K562 (cell line): ENCODE results near the gene TRMT112. TPM values are rescaled to one million over a fixed set of nuclear protein-coding genes. Genes with fewer than 3 reads are reported as not detected.

Source experiments
- ATAC-seq: fragments of 200-7000 bp; cut with Tn5 transposase; 3 replicates; pipeline ENCODE4 v1.9.1; 2020; ENCODE audit warnings: moderate library complexity
- BruUV-seq: library from RNA; stranded (reverse); fragments of 400-500 nt; replicated peaks from 2 replicates; lab custom pipeline; 2021; lab: Mats Ljungman, UMichigan
- CTCF ChIA-PET: fragments of 300-600 bp; formaldehyde crosslinking; extraction: SDS; loops from one replicate; lab custom pipeline; 2021; ENCODE audit warnings: low intra/inter-chr PET ratio; lab: Yijun Ruan, JAX
- POLR2A ChIA-PET: fragments of 300-600, 350-650 bp; sonication (Branson Sonifier 250); formaldehyde crosslinking; extraction: SDS; loops from one replicate; lab custom pipeline; 2021; ENCODE audit warnings: antibody characterized with exemption, inconsistent platforms; lab: Yijun Ruan, JAX
- DNase-seq, 4 experiments: peaks; one replicate each; pipeline versions ENCODE4 v3.0.0 to v3.0.0-alpha.2; 2011 to 2018; ENCODE audit warnings: low spot score in 3 of 4, mixed read lengths in 3 of 4; ENCODE audit errors: extremely low read depth in 1 of 4
- FAIRE-seq: peaks from 2 replicates; lab custom pipeline; 2011; peaks lifted over from hg19 to GRCh38; lab: Jason Lieb, UNC
- H2AFZ ChIP-seq: 2 replicates; pipeline ENCODE4 v1.6.0; 2011; ENCODE audit warnings: low read depth, low read length, control low read depth, inconsistent platforms
- H3K27ac ChIP-seq: fragments of 200-600 bp; 3 replicates; pipeline ENCODE4 v1.8.0; 2011; ENCODE audit warnings: low read depth, mild to moderate bottlenecking, control low read depth, inconsistent platforms, low read length, moderate library complexity, mixed read lengths; ENCODE audit errors: extremely low read depth
- H3K27me3 ChIP-seq, 2 experiments: fragments of 300-600 bp in 1 of 2; 2 replicates in 1 of 2; 3 replicates in 1 of 2; pipeline versions ENCODE4 v1.6.0 to v1.8.0; 2011; ENCODE audit warnings: inconsistent platforms in 2 of 2, low read length in 2 of 2, mild to moderate bottlenecking in 1 of 2, mixed read lengths in 1 of 2, moderate library complexity in 1 of 2; ENCODE audit not compliant: control insufficient read depth in 2 of 2, insufficient read depth in 2 of 2
- H3K36me3 ChIP-seq: fragments of 300-600 bp; 3 replicates; pipeline ENCODE4 v1.8.0; 2011; ENCODE audit warnings: mild to moderate bottlenecking, low read length, inconsistent platforms; ENCODE audit not compliant: control insufficient read depth, insufficient read depth
- H3K4me1 ChIP-seq, 2 experiments: fragments of 200-600 bp in 1 of 2; replicated peaks in 1 of 2; 2 replicates in 1 of 2; 3 replicates in 1 of 2; pipeline versions ENCODE4 v1.5.1 to v1.8.0; 2011; ENCODE audit warnings: inconsistent platforms in 2 of 2, low read length in 2 of 2, mild to moderate bottlenecking in 1 of 2, mixed read lengths in 1 of 2, moderate library complexity in 1 of 2; ENCODE audit not compliant: control insufficient read depth in 2 of 2, insufficient read depth in 2 of 2
- H3K4me2 ChIP-seq: 2 replicates; pipeline ENCODE4 v1.6.1; 2011; ENCODE audit warnings: low read length, control low read depth, inconsistent platforms, mixed read lengths; ENCODE audit not compliant: insufficient read depth
- H3K4me3 ChIP-seq: fragments of 200-600 bp; sonication (generic), shearing (Covaris generic); 2 replicates; pipeline ENCODE4 v1.5.1; 2016; ENCODE audit warnings: control low read depth, inconsistent platforms
- H3K79me2 ChIP-seq: fragments of 200-600 bp; 3 replicates; pipeline ENCODE4 v1.8.0; 2011; ENCODE audit warnings: low read length, inconsistent platforms; ENCODE audit not compliant: control insufficient read depth, insufficient read depth
- H3K9ac ChIP-seq, 2 experiments: 2 replicates each; pipeline versions ENCODE4 v1.6.0 to v1.6.1; 2011; ENCODE audit warnings: low read depth in 2 of 2, low read length in 2 of 2, control low read depth in 1 of 2, inconsistent platforms in 1 of 2, mild to moderate bottlenecking in 1 of 2, mixed read lengths in 1 of 2; ENCODE audit not compliant: insufficient read depth in 1 of 2
- H3K9me1 ChIP-seq: one replicate; pipeline ENCODE4 v1.6.0; 2011; ENCODE audit warnings: inconsistent platforms, mild to moderate bottlenecking, low read length, moderate library complexity; ENCODE audit not compliant: control insufficient read depth, insufficient read depth
- H3K9me3 ChIP-seq: replicated peaks from 2 replicates; pipeline ENCODE4 v1.5.1; 2011; ENCODE audit warnings: low read depth, low read length, inconsistent platforms; ENCODE audit not compliant: control insufficient read depth, insufficient read depth
- H4K20me1 ChIP-seq: replicated peaks from 2 replicates; pipeline ENCODE4 v1.6.1; 2011; ENCODE audit warnings: low read length, inconsistent platforms, mixed read lengths; ENCODE audit not compliant: control insufficient read depth, insufficient read depth
- CBFA2T3 ChIP-seq: fragments of 450-650 bp; IDR thresholded peaks from 2 replicates; pipeline ENCODE4 v1.6.1; 2017
- CHCHD3 ChIP-seq: fragments of 250-450 bp; sonication (Bioruptor Pico); IDR thresholded peaks from 2 replicates; pipeline ENCODE4 v2.1.2; 2022; ENCODE audit warnings: mild to moderate bottlenecking
- CHD4 ChIP-seq: fragments of 200-600 bp; sonication (generic); IDR thresholded peaks from 3 replicates; pipeline ENCODE4 v1.6.1; 2012; ENCODE audit warnings: low read depth, mild to moderate bottlenecking, mixed read lengths, low read length, inconsistent platforms; ENCODE audit not compliant: insufficient read depth, insufficient replicate concordance, poor library complexity, severe bottlenecking
- FIP1L1 ChIP-seq: fragments of 200-400 bp; formaldehyde crosslinking; IDR thresholded peaks from 2 replicates; pipeline ENCODE4 v1.6.1; 2018; ENCODE audit warnings: mild to moderate bottlenecking, low read depth, low read length; ENCODE audit not compliant: poor library complexity, severe bottlenecking
- HMGXB4 ChIP-seq: sonication (generic); formaldehyde crosslinking; IDR thresholded peaks from 2 replicates; pipeline ENCODE4 v1.8.1; 2023; ENCODE audit warnings: mild to moderate bottlenecking, missing genetic modification reagents
- JUND ChIP-seq, 2 experiments: IDR thresholded peaks; 2 replicates in 1 of 2; 3 replicates in 1 of 2; pipeline ENCODE4 v1.6.1; 2011; ENCODE audit warnings: borderline replicate concordance in 2 of 2, low read depth in 2 of 2, low read length in 2 of 2, improper control_type of control experiment in 1 of 2, missing biosample characterization in 1 of 2, missing genetic modification characterization in 1 of 2, missing genetic modification reagents in 1 of 2
- MBD2 ChIP-seq: sonication (generic); IDR thresholded peaks from 2 replicates; pipeline ENCODE4 v1.6.1; 2016; ENCODE audit warnings: low read depth, borderline replicate concordance
- MEF2D ChIP-seq: conservative IDR thresholded peaks from 2 replicates; pipeline ENCODE4 v1.6.1; 2016; ENCODE audit warnings: low read depth, missing genetic modification characterization, missing compliant biosample characterization
- NUFIP1 ChIP-seq: fragments of 450-650 bp; IDR thresholded peaks from 2 replicates; pipeline ENCODE4 v1.6.1; 2018; ENCODE audit not compliant: partially characterized antibody
- PTBP1 ChIP-seq: fragments of 200-400 bp; formaldehyde crosslinking; IDR thresholded peaks from 2 replicates; pipeline ENCODE4 v1.6.1; 2017; ENCODE audit warnings: low read depth, low read length
- SMAD1 ChIP-seq: fragments of 150-350 bp; IDR thresholded peaks from 2 replicates; pipeline ENCODE4 v1.6.1; 2014; ENCODE audit warnings: low read length, low read depth; ENCODE audit not compliant: partially characterized antibody
- ZKSCAN1 ChIP-seq: fragments of 150-350 bp; IDR thresholded peaks from 2 replicates; pipeline ENCODE4 v1.6.1; 2016; ENCODE audit warnings: low read depth, low read length
- ZNF77 ChIP-seq: fragments of 250-450 bp; sonication (Bioruptor Pico); IDR thresholded peaks from 2 replicates; pipeline ENCODE4 v1.5.0; 2020
- ZSCAN29 ChIP-seq: fragments of 450-650 bp; IDR thresholded peaks from 2 replicates; pipeline ENCODE4 v1.6.1; 2017
- WGBS: fragments of 100-300 bp; shearing (Covaris generic); methylation state at CpG from one replicate; pipeline ENCODE4 v1.1.6; 2016; ENCODE audit warnings: low coverage, mixed read lengths; ENCODE audit not compliant: insufficient coverage; ENCODE audit errors: missing lambda C conversion rate; 5-methylcytosine and 5-hydroxymethylcytosine counted together
- in situ Hi-C: fragments of 300-500 bp; cut with MboI; formaldehyde crosslinking; loops from 4 replicates; pipeline ENCODE4 v1.15.0; 2018; ENCODE audit warnings: inconsistent platforms, mixed read lengths
- intact Hi-C: fragments of 100-400 bp; cut with micrococcal nuclease; formaldehyde crosslinking; loops from 2 replicates; pipeline ENCODE4 v1.14.2; 2022
- polyA plus RNA-seq, 8 experiments: library from polyadenylated mRNA; depleted of rRNA in 4 of 8; stranded (reverse) in 5 of 8; unstranded in 3 of 8; fragments of >200 nt; fragmentation: Nextera tagmentation in 2 of 8; fragmentation: Illumina TruSeq in 1 of 8; extraction: Ambion mirVana in 2 of 8; extraction: Trizol in 1 of 8; gene quantifications; 2 replicates each; pipeline versions ENCODE4 v1.2.1 to v1.2.3, GENCODE V29; 2011 to 2014; ENCODE audit warnings: inconsistent platforms in 1 of 8, missing spikeins in 1 of 8
- total RNA-seq, 7 experiments: library from RNA; depleted of rRNA in 6 of 7; stranded (reverse); fragments of >200 nt in 6 of 7; fragmentation: Illumina TruSeq in 2 of 7; extraction: Trizol in 2 of 7; gene quantifications; 2 replicates each; pipeline versions ENCODE4 v1.2.1 to v1.2.3, GENCODE V29; 2011 to 2021; ENCODE audit warnings: low replicate concordance in 1 of 7
- TF ChIP-seq, protein P1 (sequence below): fragments of 250-450 bp; sonication (Bioruptor Pico); IDR thresholded peaks from 2 replicates; pipeline ENCODE4 v1.5.0; 2022; ENCODE audit warnings: mild to moderate bottlenecking

Gene TRMT112
- total and polyA plus RNA-seq, 9 of the 15 experiments (the other 6 are each of a cell fraction or from before 2014, with no cell fraction given): 162 to 444 (median 300) TPM

GRCh38 chr11:64278576-64279190, 38.7 kb downstream of the TRMT112 start:
- H3K9ac ChIP-seq: peak overlapping the region in 1 of 2 experiments; percentile 84; a peak in 2 of 4 replicates
- TF ChIP-seq CHD4 (no peak), PTBP1 (no peak), SMAD1 (no peak), CBFA2T3 (no peak), CHCHD3 (CRISPR knock-in tag) (no peak), FIP1L1 (no peak), JUND (IDR thresholded peaks at IDR 0.05; ENCODE audit: borderline replicate concordance, low read depth, low read length) (no peak), JUND (tag; IDR thresholded peaks at IDR 0.05; ENCODE audit: borderline replicate concordance, low read depth, low read length) (no peak), MBD2 (no peak), ZKSCAN1 (no peak), ZSCAN29 (no peak), HMGXB4 (CRISPR knock-in tag) (no peak), ZNF77 (CRISPR knock-in tag) (no peak), NUFIP1 (no peak), MEF2D (tag) (no peak)
- TF ChIP-seq, protein P1, sequence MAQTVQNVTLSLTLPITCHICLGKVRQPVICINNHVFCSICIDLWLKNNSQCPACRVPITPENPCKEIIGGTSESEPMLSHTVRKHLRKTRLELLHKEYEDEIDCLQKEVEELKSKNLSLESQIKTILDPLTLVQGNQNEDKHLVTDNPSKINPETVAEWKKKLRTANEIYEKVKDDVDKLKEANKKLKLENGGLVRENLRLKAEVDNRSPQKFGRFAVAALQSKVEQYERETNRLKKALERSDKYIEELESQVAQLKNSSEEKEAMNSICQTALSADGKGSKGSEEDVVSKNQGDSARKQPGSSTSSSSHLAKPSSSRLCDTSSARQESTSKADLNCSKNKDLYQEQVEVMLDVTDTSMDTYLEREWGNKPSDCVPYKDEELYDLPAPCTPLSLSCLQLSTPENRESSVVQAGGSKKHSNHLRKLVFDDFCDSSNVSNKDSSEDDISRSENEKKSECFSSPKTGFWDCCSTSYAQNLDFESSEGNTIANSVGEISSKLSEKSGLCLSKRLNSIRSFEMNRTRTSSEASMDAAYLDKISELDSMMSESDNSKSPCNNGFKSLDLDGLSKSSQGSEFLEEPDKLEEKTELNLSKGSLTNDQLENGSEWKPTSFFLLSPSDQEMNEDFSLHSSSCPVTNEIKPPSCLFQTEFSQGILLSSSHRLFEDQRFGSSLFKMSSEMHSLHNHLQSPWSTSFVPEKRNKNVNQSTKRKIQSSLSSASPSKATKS (CRISPR knock-in tag): no peak

More at GRCh38 chr11:64278576-64279190, 38.7 kb downstream of the TRMT112 start:
- peaks cover 14% of the 10 kb centered on the region for H3K79me2 ChIP-seq
- no peaks in the 10 kb centered on the region for H3K9me3 ChIP-seq
- peak; percentile 65 for ATAC-seq
- in situ Hi-C loops (no loop called here), intact Hi-C loops (no loop called here)
- ChIA-PET CTCF (no interaction called here), POLR2A (no interaction called here)
- WGBS: 82% methylated on average over 8 of the region's 8 CpGs
- BruUV-seq: no TSS peak
- DNase-seq: no peak
- no peak overlapping the region for H3K4me2 ChIP-seq
- H3K4me1 ChIP-seq: peaks cover 2 to 25% of the 10 kb centered on the region in 2 experiments; a peak in 4 of 5 replicates
- H3K36me3 ChIP-seq: peaks cover 27% of the 10 kb centered on the region; the same call in 1 of the 3 replicates
- H4K20me1 ChIP-seq: no peaks in the 10 kb centered on the region
- no peak for FAIRE-seq
- no peak overlapping the region for H2AFZ ChIP-seq
- no peaks in the 10 kb centered on the region for H3K27me3 ChIP-seq
- H3K27ac ChIP-seq: no peak overlapping the region
- no peak overlapping the region for H3K4me3 ChIP-seq
- no peaks in the 10 kb centered on the region for H3K9me1 ChIP-seq
